GM19351 (cell line): ENCODE measurements around the gene DNAH5.
"Not testable (repeated sequence)": the region's sequence is repeated elsewhere in the genome, so short reads cannot be mapped to it uniquely, and the experiment has no call there.

Source experiments
- ATAC-seq: cut with Tn5 transposase; IDR thresholded peaks from one replicate; pipeline ENCODE4 v1.9.1; 2021; ENCODE audit warnings: mild to moderate bottlenecking, moderate library complexity; ENCODE audit not compliant: unreplicated experiment

DNAH5 gene, protein sequence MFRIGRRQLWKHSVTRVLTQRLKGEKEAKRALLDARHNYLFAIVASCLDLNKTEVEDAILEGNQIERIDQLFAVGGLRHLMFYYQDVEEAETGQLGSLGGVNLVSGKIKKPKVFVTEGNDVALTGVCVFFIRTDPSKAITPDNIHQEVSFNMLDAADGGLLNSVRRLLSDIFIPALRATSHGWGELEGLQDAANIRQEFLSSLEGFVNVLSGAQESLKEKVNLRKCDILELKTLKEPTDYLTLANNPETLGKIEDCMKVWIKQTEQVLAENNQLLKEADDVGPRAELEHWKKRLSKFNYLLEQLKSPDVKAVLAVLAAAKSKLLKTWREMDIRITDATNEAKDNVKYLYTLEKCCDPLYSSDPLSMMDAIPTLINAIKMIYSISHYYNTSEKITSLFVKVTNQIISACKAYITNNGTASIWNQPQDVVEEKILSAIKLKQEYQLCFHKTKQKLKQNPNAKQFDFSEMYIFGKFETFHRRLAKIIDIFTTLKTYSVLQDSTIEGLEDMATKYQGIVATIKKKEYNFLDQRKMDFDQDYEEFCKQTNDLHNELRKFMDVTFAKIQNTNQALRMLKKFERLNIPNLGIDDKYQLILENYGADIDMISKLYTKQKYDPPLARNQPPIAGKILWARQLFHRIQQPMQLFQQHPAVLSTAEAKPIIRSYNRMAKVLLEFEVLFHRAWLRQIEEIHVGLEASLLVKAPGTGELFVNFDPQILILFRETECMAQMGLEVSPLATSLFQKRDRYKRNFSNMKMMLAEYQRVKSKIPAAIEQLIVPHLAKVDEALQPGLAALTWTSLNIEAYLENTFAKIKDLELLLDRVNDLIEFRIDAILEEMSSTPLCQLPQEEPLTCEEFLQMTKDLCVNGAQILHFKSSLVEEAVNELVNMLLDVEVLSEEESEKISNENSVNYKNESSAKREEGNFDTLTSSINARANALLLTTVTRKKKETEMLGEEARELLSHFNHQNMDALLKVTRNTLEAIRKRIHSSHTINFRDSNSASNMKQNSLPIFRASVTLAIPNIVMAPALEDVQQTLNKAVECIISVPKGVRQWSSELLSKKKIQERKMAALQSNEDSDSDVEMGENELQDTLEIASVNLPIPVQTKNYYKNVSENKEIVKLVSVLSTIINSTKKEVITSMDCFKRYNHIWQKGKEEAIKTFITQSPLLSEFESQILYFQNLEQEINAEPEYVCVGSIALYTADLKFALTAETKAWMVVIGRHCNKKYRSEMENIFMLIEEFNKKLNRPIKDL (N-terminal part only)

DNA sequence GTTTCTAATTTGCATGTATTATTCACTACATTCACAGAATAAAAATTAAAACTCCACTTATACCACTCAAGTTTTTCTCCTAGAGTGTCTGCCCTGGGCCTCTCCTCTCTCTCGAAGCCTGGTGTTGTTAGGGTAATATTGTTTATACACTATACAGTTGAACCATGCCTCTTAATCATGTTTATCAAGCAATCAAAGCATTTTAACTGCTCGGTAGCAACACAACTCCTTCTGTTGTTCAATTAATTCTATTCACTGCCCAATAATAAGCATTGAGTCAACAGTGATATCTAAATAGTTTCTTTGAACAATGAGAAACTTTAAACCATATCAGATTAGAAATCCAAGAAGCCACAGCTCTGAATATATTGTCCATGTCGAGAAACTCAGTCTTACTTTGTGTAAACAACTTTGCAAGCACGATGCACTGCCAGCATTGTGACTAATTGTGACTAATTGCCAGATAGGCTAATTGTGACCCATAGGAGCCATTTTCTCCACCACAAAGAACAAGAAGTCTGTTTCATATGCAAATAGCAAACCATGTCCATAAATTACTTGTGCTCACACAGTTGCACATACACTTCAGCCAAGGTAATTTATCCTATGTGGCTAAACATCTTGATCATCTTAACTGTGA lies at the start of gene DNAH5:
DNAH5 (minus strand) TSS at position 129 of the 640 bp plus-strand sequence. CDS start 250 bp downstream, outside the sequence.
- ATAC-seq = no peak

GRCh38 chr5:13993926-13994325 lies 49.4 kb upstream of the DNAH5 start:
- no peak for ATAC-seq

- ATAC-seq = no peak
Measured at GRCh38 chr5:13992795-13993194, 48.3 kb upstream of the DNAH5 start.

- ATAC-seq = no peak
Measured at GRCh38 chr5:13991365-13991764, 46.9 kb upstream of the DNAH5 start.

DNA sequence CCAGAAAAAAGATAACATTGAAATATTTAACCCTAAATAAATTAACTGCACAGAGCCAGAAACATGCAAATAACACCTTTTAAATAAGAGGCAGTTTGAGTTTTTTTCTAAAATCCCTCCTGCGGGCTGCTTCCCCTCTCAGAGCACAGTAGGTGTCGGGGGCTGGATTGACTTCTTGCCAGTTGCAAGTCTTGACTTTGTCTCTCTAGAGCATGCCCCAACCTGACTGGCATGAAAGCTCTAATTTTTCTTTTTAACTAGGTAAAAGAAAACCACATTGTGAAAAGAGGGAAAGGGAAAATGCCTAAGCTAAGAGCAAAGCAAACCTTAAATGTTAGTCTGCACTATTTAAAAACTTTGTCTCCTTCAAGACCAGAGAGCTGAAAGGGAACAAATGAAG lies 46.4 kb upstream of the DNAH5 start:
- no peak for ATAC-seq

DNA sequence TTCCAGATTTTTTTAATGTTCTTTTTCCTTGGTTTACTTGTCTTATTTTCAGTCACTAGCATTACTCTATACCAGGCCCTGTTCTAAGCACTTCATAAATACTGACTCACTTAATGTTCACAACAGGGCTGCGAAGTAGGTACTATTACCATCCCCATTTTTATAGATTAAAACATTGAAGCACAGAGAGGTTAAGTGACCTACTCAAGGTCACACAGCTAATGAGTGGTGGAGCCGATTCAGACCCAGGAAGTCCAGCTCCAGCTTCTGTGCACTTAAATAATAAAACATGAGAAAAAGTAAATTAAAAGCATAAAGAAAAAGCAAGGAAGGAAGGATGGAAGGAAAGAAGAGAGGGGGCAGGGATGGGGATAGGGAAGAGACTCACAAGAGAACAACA lies 45.3 kb upstream of the DNAH5 start:
- no peak for ATAC-seq

- peak; percentile 67 for ATAC-seq
Measured at GRCh38 chr5:13987843-13988464, 43.5 kb upstream of the DNAH5 start.

DNA sequence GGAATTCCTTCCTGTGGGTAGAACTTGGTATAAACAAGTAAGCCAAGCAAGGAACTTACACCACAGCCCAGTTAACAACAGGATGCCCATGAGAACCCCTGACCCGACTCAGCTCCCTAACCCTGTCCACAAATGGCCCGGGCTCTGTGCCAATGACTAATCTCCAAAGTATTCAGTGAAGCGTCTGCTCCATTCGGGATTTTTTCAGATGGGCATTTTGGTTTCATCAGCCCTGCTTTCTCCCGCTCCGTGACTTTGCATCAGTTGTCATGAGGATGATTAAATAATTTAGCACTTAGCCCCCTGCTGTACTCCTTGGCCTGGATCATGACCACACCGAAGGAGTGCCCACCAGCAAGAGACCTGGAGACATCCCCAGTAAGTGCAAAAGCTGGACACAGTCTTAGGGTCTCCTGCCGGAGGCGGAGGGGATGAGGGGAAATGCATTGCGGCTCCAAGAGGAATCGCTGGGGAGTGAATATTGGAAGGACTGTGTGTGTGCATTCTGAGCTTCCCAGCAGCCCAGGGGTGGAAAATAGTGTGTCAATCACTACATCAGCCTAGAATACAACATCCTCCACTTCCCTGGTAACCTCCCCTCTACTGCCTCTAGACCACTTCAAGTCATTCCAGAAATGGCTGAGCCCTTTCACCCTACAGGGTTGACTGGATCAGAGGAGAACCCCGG lies 41.4 kb upstream of the DNAH5 start:
- no peak for ATAC-seq

DNA sequence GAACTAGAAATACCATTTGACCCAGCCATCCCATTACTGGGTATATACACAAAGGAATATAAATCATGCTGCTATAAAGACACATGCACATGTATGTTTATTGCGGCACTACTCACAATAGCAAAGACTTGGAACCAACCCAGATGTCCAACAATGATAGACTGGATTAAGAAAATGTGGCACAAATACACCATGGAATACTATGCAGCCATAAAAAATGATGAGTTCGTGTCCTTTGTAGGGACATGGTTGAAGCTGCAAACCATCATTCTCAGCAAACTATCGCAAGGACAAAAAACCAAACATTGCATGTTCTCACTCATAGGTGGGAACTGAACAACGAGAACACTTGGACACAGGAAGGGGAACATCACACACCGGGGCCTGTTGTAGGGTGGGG lies 40.4 kb upstream of the DNAH5 start:
- not testable (repeated sequence) for ATAC-seq

DNA sequence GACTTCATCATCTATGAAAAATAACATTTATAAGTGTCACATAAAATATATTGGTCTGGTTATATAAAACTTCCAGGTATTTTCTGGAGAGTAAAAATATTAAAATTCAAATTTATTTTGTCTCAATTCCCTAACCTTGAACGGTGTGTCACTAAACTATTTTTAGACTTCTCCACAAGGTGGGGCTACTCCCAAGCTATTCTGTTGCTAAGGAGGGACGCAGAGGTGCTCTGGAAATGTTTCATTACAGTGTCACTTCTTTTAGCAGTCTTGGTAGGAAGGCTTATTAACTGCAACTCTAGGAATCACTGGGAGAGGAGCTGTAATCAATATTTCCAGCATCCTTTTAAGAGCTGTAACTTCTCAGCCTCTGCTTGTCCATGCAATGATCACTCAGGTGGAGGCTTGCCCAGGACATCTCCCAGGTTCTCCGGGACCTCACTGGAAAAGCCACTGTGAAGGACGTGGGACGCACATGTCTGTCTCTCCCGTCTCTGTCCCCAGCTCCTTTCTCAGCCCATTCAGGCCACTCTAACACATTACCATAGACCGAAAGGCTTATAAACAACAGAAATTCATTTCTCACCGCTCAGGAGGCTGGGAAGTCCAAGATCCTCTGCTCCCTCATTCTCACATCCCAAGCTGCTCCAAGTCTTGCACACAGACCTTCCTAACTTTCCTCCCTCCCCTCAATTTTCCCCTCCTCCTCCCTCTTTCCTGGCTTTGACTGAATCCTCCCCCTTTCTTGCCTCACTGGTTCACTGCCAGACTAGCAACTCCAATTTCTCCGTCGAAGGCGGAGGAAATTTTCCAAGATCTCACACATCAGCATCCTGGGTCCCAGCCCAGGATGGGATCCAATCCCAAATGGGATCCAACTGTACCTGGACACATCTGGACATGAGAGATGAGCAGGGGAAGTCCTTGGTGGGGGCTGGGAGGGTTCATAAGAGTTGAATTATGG lies 32.7 kb upstream of the DNAH5 start:
- no peak for ATAC-seq

DNA sequence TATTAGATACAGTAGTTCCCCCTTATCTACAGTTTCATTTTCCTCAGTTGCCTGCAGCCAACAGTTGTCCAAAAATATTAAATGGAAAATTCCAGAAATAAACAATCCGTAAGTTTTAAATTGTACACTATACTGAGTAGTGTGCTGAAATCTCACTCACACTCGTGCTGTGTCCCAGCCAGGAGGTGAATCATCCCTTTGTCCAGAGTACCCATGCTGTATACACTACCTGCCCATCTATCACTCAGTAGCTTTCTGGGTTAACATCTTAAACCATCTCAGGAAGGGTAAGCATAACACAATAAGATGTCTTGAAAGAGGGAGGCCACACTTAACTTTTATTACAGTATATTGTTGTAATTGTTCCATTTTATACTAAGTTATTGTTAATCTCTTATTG lies 31.7 kb upstream of the DNAH5 start:
- ATAC-seq = no peak

DNA sequence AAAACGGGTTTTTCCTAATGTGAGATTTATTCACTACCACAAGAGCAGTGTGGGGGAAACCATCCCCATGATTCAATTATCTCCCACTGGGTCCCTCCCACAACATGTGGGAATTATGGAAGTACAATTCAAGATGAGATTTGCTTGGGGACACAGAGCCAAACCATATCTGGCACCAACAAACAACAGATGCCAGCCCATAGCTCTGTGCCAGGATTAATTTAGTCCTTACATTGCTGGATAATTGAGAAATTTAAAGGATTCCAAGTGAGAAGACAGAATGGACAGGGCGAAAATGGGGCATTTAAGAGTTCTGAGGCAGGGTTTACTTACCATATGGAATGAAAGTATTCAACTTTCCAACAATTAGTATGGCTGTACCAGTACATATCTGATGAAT lies 30.8 kb upstream of the DNAH5 start:
- no peak for ATAC-seq

DNA sequence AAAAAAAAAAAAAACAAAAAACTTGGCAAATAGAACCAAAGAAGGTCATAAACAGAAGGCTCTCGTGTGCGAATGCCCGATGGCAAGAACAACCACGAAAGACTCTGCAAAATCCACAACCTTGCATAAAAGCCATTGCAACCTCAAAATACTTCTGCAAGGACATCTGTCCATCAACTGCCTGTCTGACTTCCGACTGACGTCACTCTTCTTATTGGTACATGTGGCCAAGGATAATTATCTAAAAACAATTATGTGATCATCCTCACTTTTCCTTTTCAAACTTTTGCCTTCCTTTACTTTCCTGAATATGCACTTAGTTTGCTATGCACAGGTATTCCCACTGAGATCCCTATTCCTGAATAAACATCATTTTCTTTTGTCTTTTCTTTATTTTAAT lies 29.2 kb upstream of the DNAH5 start:
- no peak for ATAC-seq

- ATAC-seq = no peak
Measured at GRCh38 chr5:13972029-13972428, 27.5 kb upstream of the DNAH5 start.

- peak; percentile 97 for ATAC-seq
Measured at GRCh38 chr5:13957032-13957645, 12.7 kb upstream of the DNAH5 start.

DNA sequence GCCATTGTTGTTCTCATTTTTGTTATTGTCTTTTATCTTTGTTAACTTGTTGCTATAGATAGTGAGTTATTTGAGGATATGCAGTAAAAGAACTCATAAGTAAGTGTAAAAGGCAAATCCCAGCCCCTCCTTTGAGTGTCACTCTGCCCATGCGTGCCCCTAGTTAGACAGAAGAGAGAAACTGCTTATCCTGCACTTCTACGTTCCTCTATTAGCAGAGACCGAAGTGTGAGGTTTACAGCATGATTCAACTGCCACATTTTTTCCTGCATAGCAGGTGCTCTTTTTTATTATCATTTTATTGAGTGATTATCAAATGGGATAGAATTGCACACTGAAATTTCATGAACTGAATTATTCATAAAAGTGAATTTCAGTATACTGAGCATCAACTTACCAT lies 12.0 kb upstream of the DNAH5 start:
- ATAC-seq = no peak

- no peak for ATAC-seq
Measured at GRCh38 chr5:13955896-13956295, 11.4 kb upstream of the DNAH5 start.

DNA sequence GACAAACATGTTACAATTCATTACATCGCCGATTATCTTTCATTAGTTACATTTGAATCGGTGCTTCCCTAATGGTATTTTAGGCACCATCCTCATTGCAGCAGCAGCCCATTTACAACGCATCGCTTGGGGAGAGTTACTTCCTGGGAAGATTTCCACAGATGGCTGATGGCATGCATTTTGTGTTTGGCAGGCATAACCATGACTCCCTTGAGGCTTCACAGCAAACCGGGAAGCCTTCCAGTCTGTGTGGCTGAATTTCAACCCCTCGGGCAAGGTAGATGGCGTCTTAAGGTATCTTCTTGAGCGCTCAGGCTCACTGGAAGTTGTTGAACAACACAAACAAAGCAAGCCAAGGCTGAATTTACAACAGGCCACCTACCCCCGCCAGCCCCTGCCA lies 1.6 kb upstream of the DNAH5 start:
- no peak for ATAC-seq
